Tibial nerve (tissue), 4 donors: ENCODE measurements around the gene NXPH4.

Experiments
- CTCF ChIP-seq, 5 experiments: fragments of 200-600 bp in 3 of 5; fragments of 450-650 bp in 2 of 5; sonication (generic) in 3 of 5; IDR thresholded peaks; one replicate each; pipeline ENCODE4 v1.5.1; 2016 to 2019; ENCODE audit warnings: antibody characterized with exemption in 5 of 5, mild to moderate bottlenecking in 3 of 5, moderate library complexity in 2 of 5
- EP300 ChIP-seq, 2 donors: sonication (generic); formaldehyde crosslinking; IDR thresholded peaks; one replicate each; pipeline ENCODE4 v1.6.1; 2017; ENCODE audit warnings: antibody characterized with exemption in 2 of 2, mild to moderate bottlenecking in 1 of 2
- POLR2A ChIP-seq, 2 donors: fragments of 450-650 bp; IDR thresholded peaks; one replicate each; pipeline ENCODE4 v1.6.1; 2017; ENCODE audit warnings: antibody characterized with exemption in 2 of 2, mild to moderate bottlenecking in 2 of 2, moderate library complexity in 2 of 2

GRCh38 chr12:57232156-57232756 is 15.7 kb downstream of the NXPH4 start:
- TF ChIP-seq CTCF (IDR thresholded peaks at IDR 0.05) (no peak), POLR2A (IDR thresholded peaks at IDR 0.05) (no peak), EP300 (IDR thresholded peaks at IDR 0.05) (no peak)
